BJ (cell line): Measurements from ENCODE around the gene TCN2. TPM values are rescaled to one million over a fixed set of nuclear protein-coding genes. Genes with fewer than 3 reads are reported as not detected.
"Not testable (repeated sequence)": the region's sequence is repeated elsewhere in the genome, so short reads cannot be mapped to it uniquely, and the experiment has no call there.

Experiments used
- CTCF ChIA-PET: fragments of 350-600 bp; formaldehyde crosslinking; extraction: SDS; loops from one replicate; lab custom pipeline; 2021; ENCODE audit warnings: antibody characterized with exemption, inconsistent platforms; lab: Yijun Ruan, JAX
- POLR2A ChIA-PET: fragments of 300-600 bp; sonication (Branson Sonifier 250); formaldehyde crosslinking; extraction: SDS; loops from one replicate; lab custom pipeline; 2021; ENCODE audit warnings: antibody characterized with exemption; lab: Charles Lee
- DNase-seq: peaks from one replicate; pipeline ENCODE4 v3.0.0-alpha.2; 2011; ENCODE audit warnings: low read depth
- H3K27me3 ChIP-seq: 2 replicates; pipeline ENCODE4 v1.6.0; 2011; ENCODE audit warnings: low read length; ENCODE audit not compliant: control insufficient read depth, insufficient read depth
- H3K36me3 ChIP-seq: 2 replicates; pipeline ENCODE4 v1.5.1; 2011; ENCODE audit warnings: low read length; ENCODE audit not compliant: control insufficient read depth, insufficient read depth
- H3K4me3 ChIP-seq: 2 replicates; pipeline ENCODE4 v1.5.1; 2011; ENCODE audit warnings: low read depth, mild to moderate bottlenecking, control low read depth, low read length
- polyA plus RNA-seq: library from polyadenylated mRNA; depleted of rRNA; stranded (reverse); fragments of >200 nt; gene quantifications from 2 replicates; pipeline ENCODE4 v1.2.3, GENCODE V29; 2011; rRNA removed
- TF ChIP-seq, protein P1 (sequence below): IDR thresholded peaks from 2 replicates; pipeline ENCODE4 v1.5.1; 2011; ENCODE audit warnings: low read depth, mild to moderate bottlenecking, control low read depth, inconsistent platforms, low read length, moderate library complexity; ENCODE audit not compliant: insufficient read depth

TCN2 gene
- polyA plus RNA-seq, 1 experiment, result 15.8 TPM

GRCh38 chr22:30675436-30675835 lies 68.5 kb downstream of the TCN2 start:
- TF ChIP-seq, protein P1, sequence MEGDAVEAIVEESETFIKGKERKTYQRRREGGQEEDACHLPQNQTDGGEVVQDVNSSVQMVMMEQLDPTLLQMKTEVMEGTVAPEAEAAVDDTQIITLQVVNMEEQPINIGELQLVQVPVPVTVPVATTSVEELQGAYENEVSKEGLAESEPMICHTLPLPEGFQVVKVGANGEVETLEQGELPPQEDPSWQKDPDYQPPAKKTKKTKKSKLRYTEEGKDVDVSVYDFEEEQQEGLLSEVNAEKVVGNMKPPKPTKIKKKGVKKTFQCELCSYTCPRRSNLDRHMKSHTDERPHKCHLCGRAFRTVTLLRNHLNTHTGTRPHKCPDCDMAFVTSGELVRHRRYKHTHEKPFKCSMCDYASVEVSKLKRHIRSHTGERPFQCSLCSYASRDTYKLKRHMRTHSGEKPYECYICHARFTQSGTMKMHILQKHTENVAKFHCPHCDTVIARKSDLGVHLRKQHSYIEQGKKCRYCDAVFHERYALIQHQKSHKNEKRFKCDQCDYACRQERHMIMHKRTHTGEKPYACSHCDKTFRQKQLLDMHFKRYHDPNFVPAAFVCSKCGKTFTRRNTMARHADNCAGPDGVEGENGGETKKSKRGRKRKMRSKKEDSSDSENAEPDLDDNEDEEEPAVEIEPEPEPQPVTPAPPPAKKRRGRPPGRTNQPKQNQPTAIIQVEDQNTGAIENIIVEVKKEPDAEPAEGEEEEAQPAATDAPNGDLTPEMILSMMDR, result no peak
- CTCF ChIA-PET, result interaction anchor here (1.5 kb wide), 1 partner anchor 9 kb away, joined by 4 read pairs; no protein-coding TSS in a partner anchor
- no peaks in the 10 kb centered on the region for H3K27me3 ChIP-seq
- H3K36me3 ChIP-seq, result no peaks in the 10 kb centered on the region
- POLR2A ChIA-PET, result no interaction called here
- DNase-seq, result no peak
- H3K4me3 ChIP-seq, result no peak overlapping the region

- H3K36me3 ChIP-seq, H3K4me3 ChIP-seq, DNase-seq, POLR2A ChIA-PET, H3K27me3 ChIP-seq, CTCF ChIA-PET: not testable (repeated sequence)
Measured at GRCh38 chr22:30676565-30676964, 69.6 kb downstream of the TCN2 start.

Other genes with a start within 250 kb of the TCN2 start
- 11.1 and 15.8 TPM in 2 replicates for gene RNF215, start 219.8 kb upstream of the TCN2 start, polyA plus RNA-seq
- gene SEC14L2, start 210.2 kb upstream of the TCN2 start, polyA plus RNA-seq, result 20.1 and 22.8 TPM in 2 replicates
- 4.9 and 8.3 TPM in 2 replicates for gene MTFP1, start 181.4 kb upstream of the TCN2 start, polyA plus RNA-seq
- not detected in 2 replicates for gene SEC14L3, start 135.2 kb upstream of the TCN2 start, polyA plus RNA-seq
- not detected in 2 replicates for gene SEC14L4, start 101.5 kb upstream of the TCN2 start, polyA plus RNA-seq
- 0.05 and 0.09 TPM in 2 replicates for gene SEC14L6, start 60.4 kb upstream of the TCN2 start, polyA plus RNA-seq
- not detected in 2 replicates for gene GAL3ST1, start 32.5 kb upstream of the TCN2 start, polyA plus RNA-seq
- 89.2 and 109 TPM in 2 replicates for gene PES1, start 15.3 kb upstream of the TCN2 start, polyA plus RNA-seq
- gene SLC35E4, start 28.6 kb downstream of the TCN2 start, polyA plus RNA-seq, result 2.9 and 4.9 TPM in 2 replicates
- gene DUSP18, start 60.7 kb downstream of the TCN2 start, polyA plus RNA-seq, result 12.4 and 18.6 TPM in 2 replicates
- gene OSBP2, start 87.7 kb downstream of the TCN2 start, polyA plus RNA-seq, result 0.38 and 0.77 TPM in 2 replicates